HG03175 (cell line): ENCODE results near the gene CCDC136.

Experiments
- ATAC-seq: cut with Tn5 transposase; IDR thresholded peaks from one replicate; pipeline ENCODE4 v1.9.1; 2021; ENCODE audit warnings: mild to moderate bottlenecking, moderate library complexity; ENCODE audit not compliant: unreplicated experiment

CCDC136 gene

DNA sequence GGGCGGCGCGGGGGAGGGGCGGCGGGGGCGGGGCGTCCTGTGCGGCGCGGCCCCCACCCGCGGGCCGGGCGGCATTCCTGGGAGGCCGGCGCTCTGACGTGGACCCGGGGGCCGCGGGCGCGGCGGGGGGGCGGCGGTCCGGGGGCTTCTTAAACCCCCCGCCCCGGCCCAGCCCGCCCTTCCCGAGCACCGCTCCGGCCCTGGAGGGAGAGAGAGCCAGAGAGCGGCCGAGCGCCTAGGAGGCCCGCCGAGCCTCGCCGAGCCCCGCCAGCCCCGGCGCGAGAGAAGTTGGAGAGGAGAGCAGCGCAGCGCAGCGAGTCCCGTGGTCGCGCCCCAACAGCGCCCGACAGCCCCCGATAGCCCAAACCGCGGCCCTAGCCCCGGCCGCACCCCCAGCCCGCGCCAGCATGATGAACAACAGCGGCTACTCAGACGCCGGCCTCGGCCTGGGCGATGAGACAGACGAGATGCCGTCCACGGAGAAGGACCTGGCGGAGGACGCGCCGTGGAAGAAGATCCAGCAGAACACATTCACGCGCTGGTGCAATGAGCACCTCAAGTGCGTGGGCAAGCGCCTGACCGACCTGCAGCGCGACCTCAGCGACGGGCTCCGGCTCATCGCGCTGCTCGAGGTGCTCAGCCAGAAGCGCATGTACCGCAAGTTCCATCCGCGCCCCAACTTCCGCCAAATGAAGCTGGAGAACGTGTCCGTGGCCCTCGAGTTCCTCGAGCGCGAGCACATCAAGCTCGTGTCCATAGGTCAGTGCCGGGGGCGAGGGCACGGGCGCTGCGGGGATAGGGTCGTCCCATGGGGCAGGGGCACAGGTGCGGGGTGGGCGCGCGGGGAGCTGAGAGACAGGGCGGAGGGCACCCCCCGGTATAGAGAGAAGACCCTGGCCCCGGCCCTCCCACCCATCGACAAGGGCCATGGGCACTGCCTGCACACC is 38.7 kb downstream of the CCDC136 start, which contains the start of gene FLNC:
Gene FLNC (plus strand): TSS at position 176 of the 947 bp plus-strand sequence. CDS start 232 bp downstream, at position 408.
- no peak for ATAC-seq

DNA sequence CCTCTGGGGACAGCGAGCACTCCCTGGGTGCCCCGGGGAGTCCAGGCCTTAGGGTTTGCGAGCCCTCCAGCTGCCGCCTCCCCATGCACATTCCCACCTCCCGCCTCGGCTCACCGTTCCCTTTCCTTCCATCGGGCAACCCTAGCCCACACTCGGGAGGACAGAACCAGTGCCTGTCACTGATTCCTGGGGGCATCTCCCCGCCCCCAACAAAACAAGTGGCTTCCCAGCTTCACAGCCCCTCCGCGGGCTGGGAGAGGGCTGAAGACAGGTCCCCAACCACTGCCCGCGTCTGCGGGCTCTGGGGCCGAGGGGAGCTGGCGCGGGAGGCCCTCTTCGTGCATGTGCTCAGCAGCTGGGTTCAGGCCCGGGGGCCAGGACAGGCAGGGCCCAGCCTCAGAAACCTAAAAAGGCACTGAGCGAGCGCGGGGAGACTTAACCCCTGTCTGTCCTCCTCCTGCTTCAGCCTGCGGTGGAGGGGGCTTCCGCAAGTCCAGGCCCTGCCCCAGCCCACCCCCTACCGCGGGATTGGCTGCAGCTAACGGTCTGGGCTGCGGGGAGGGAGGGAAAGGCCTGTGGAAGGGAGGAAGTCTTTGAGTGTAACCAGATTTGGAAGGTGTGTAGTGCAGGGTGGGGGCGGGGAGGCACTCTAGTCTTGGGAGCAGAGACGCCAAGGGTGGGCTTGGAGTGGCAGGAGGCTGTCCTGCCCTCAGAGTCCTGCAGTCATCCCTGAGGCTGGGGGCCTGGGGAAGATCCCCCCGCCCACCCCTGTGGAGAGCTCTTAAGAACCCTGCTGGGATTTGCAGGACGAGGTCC is 39.6 kb downstream of the CCDC136 start:
- ATAC-seq = no peak

DNA sequence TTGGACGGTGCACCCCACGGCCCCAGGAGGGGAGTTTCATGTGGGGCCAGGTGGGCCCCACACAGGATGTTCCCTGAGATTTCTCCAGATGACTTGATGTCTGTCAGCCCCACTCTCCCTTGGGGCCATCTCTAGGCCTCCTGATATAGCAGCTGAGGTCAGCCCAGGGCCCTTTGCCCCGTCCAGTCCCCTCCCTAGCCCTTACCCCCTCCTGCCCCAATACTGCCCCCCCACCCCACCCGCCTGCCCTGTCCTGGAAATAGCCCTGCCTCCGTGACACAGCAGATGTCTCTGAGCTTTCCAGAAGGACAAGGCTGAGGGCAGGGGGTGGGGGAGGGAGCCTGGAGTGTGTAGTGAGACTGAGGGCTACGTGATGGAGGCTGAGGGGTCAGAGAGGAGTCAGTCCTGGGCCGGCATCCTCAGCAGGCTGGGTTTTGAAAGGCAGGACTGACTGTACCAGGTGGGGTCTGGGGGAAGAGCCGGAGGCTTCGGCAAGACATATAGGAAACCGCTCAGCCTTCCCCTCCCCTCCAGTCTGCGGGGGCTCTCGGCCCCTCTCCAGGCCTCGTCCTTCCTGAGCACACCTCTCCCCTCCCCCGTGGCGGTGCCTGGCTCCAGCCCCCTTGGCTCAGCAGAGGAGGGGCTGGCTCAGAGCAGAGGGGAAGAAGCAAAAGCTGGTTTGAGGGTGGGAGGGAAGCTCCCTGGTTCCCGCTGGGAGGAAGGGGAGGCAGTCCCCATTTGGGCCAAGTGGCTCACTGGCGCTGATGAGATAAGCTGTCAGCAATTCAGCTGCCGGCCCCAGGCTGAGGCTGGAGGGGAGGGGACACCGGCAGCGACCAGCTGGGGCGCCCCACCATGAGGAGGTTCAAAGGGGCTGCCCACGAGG is 40.5 kb downstream of the CCDC136 start:
- no peak for ATAC-seq

DNA sequence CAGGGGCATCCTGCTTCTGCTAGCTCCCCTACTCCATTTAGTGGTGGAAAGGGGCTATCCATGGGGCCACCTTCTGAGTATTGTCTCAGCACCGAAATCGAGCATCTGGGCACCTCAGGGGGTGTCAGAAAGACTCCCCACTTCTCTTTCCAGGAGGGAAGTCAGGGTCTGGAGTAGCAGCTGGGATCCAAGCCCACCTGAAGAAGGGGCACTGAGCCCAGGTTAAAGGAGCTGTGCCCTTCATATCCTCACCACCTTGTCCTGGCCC is 41.0 kb downstream of the CCDC136 start:
- no peak for ATAC-seq

DNA sequence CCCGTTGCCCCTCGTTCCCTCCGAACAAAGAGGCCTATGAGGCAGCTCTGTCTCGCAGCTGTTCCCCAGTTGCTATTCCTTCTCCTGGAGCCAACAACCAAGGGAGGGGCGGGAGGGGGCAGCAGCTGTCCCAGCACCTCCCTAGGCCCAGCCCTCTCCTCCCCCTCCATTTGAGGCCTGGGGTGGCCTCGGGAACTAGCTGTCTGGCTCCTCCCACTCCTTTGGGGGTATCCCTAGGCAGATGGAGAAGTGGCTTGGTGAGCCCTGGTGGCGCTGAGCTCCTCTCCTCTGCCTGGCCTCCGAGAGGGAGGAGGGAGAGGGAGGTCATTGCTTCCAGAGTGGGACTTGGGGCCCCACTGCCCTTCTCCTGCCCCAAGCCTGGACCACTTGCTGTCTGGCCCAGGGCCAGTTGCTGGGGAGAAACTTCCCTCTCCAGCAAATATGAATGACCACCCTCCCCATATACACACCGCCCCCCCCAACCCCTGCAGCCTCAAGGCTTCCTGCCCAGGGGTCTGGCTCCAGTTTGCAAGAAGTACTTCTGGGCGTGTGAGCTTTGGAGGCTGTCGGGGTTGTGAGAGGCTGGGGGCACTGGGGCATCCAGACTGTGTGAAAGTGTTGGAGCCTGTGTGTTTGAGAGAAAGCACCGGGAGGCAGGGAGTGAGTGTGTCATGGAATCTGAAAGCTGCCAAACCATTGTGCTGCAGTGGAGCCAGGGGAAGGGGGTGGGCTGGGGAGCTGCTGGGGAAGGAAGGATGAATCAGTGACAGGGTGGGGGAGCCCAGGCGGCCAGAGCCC is 41.6 kb downstream of the CCDC136 start:
- no peak for ATAC-seq

DNA sequence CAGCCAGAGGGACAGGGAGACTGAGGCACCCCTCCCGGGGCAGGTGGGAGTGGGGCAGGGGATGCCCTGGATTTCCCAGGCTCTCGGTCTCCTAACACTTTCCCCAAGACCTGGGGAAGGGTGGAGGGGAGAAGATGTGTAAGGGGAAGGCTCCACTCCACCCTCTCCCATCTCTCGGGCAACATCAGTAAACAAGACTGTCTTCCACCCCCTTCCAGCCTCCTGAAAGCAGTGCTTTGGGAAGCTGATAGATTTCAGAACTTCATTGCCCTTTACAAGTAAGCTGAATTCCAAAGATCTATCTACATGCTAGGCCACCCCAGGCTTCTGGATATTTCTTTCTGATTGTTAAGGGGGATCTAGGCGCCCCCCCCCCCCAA is 42.2 kb downstream of the CCDC136 start:
- ATAC-seq = no peak

DNA sequence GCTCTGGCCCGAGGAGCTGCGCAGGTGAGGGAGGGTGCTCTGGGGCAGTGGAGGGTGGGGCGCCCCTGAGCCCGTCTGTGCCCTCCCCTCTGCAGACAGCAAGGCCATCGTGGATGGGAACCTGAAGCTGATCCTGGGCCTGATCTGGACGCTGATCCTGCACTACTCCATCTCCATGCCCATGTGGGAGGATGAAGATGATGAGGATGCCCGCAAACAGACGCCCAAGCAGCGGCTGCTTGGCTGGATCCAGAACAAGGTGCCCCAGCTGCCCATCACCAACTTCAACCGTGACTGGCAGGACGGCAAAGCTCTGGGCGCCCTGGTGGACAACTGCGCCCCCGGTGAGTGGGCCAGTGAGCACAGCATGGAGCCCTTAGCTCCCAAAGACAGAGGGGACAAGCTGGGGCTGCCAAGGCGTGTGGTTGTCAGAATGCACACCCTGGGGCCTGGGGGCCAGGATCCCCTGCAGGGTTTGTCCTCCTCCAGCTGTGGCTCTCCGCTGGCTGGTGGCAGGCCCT is 43.5 kb downstream of the CCDC136 start:
- no peak for ATAC-seq

DNA sequence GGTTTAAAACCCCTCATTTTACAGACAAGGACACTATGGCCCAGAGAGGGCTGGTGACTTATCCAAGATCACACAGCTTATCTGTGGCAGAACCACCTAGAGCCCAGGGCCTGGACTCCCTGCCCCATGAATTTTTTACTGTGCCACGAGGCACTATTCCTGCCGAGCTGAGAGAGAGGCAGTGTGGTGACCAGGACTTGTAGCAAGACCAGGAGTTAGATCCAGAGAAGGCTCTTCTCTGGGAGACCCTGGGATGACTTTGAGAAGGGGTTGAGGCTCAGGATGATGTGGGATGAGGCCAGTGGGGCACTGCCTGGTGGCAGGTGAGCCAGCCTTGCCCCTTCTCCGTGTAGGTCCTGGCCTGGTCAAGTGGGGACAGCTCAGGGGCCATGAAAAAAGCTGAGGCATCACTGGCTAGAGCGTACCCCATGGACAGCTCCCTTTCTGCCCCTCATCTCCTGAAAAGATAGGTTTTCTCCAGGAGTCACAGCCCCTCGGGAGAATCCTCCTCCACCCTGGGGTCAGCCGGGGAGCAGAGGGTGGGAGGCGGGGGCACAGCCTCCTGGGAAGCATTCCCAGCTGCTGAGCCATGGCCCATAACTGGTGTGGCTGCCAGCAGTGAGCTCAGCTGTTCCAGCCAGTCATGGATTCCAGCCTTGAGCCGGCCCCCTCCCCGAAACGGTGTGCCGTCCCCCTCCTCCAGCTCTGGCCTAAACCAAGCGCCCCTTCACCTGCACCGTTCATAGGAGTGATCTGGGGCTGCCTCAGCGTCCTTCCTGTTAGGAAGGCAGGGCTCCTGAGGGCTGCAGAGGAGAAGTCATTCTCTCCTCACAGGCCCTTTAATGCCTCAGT is 44.2 kb downstream of the CCDC136 start:
- ATAC-seq = no peak

DNA sequence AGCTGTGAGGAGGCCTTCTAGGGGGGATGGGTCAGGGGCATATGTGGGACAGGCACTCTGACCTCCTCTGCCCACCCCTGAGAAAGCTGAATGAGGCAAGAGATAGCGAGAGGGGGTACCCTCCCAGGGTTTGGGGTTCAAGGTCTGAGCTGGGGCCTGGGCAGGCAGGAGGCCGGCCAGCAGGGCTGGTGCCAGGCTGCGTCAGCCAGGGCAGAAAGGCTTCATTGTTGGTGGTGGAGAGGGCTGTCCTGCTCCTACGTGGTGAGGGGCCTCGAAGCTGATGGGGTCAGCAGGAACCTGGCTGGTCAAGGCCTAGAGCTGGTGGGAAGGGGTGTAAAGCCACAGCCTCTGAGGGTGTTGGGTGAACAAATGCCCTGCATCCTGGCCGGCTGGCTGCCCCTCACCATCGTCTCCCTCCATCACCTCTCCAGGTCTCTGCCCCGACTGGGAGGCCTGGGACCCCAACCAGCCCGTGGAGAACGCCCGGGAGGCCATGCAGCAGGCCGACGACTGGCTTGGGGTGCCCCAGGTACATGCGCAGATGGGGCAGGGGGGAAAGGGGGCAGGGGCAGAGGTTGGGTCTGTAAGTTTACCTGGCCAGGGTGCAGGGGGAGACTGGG is 45.1 kb downstream of the CCDC136 start:
- ATAC-seq = no peak

DNA sequence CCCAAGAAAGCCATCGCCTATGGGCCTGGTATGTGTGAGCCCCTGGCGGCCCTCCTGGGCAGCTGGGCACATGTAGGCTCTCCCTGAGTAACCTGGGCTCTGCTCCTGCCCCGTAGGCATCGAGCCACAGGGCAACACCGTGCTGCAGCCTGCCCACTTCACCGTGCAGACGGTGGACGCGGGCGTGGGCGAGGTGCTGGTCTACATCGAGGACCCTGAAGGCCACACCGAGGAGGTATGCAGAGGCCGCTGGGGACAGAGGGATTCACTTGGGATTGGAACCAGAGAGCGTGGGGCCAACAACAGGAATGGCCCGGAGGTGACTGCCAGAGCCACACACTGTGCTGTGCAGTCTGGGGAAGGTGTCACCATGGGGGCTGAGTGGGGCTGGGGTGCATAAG is 45.8 kb downstream of the CCDC136 start:
- no peak for ATAC-seq

DNA sequence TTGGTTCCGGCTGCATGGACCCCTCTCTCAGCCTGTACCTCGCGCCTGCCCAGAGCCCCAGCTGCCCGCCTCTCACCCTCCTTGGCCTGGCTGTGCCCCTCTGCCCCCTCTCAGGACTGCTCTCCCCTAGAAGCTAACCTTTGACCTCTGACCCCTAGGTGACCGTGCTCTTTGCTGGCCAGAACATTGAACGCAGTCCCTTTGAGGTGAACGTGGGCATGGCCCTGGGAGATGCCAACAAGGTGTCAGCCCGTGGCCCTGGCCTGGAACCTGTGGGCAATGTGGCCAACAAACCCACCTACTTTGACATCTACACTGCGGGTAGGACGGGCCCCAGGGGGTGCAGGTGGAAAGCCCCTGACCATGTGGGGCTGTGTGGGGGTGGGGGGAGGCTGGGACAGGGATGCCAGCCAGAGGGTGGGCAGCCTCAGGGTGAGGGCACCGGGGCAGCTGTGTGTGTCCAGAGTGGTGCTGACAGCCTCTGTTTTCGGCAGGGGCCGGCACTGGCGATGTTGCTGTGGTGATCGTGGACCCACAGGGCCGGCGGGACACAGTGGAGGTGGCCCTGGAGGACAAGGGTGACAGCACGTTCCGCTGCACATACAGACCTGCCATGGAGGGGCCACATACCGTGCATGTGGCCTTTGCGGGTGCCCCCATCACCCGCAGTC is 46.5 kb downstream of the CCDC136 start:
- ATAC-seq = no peak

DNA sequence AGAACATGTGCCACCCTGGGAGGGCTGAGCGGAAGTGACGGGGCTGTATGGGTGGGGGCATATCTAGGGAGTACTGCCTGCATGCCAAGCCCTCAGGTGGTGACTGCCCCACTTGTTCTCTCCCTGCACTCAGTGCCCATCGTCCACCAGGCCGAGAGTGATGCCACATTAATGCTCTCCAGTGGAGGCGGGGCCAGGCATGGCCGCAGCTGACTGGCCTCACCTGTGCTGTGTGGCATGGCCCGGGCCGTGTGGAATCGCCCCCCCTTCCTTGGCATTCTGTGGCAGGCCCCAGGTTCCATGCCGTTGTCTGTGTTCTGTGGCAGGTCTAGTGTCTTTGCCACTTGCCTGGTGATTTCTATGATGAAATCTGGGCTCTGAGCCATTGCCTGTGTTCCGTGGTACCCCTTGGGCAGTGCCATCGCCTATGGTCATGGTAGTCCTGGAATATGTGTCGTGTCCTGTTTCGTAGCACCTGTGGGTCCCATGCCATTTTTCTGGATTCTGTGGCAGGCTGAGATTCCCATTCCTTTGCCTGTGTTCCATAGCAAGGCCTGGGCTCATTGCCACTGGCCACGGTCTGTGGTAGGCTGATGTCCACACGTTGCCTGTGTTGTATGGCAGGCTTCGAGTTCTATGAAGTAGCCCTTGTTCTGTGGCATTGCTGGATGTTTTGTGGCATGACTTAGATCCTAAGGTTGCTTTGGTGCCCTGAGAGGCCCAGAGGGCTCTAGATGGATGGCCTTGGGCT is 47.4 kb downstream of the CCDC136 start:
- no peak for ATAC-seq

DNA sequence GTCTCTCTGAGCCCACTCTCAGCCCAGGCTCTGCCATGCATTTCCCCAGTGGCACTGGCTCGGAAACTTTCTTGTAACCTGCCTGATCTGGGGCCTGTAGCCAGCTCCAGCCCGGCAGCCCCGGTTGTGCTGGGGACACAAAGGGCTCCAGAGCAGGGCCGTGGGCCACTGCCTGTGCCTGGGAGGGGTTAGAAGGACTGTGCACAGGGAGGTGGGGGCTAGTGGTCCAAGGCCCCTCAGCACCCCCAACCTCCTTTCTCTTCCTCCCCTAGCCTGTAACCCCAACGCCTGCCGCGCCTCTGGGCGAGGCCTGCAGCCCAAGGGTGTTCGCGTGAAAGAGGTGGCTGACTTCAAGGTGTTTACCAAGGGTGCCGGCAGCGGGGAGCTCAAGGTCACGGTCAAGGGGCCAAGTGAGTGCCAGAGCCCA is 48.0 kb downstream of the CCDC136 start:
- no peak for ATAC-seq

DNA sequence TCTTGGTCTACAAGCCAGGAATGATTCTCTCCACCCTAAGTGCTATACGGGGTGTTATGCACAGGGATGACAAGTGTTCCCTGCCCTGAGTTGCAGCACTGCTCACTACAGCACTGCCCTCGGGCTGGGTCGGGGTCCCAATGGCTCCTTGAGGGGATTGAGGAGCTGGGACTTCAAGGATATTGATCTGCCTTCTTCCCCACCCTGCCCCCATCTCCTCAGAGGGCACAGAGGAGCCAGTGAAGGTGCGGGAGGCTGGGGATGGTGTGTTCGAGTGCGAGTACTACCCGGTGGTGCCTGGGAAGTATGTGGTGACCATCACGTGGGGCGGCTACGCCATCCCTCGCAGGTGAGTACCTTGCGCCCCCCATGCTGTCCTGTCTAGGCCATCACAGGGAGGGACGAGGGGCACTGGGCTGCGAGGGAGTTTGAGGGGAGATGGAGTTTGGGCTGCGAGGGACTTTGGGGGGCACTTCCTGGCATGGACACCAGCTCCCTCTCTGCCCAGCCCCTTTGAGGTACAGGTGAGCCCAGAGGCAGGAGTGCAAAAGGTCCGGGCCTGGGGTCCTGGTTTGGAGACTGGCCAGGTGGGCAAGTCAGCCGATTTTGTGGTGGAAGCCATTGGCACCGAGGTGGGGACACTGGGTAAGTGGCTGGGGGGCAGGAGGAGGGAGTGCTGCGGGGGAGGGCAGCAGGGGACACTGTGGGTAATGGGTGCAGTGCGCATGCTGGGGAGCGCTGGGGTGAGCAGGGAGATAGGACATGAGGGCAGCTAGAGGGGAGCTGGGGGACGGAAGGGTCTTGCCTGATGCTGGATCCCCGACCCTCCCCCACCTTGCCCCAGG is 48.8 kb downstream of the CCDC136 start:
- ATAC-seq = no peak

DNA sequence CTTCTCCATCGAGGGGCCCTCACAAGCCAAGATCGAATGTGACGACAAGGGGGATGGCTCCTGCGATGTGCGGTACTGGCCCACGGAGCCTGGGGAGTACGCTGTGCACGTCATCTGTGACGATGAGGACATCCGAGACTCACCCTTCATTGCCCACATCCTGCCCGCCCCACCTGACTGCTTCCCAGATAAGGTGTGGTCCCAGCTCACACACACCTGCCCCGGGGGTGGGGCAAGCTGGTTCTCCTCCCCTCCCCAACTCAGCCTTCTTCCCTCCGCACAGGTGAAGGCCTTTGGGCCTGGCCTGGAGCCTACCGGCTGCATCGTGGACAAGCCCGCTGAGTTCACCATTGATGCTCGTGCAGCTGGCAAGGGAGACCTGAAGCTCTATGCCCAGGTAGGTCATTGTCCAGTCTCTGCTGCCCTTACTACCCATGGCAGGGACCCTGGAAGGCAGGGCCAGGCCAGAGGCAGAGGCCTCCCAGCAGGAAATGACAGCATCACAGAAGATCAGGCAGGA is 49.5 kb downstream of the CCDC136 start:
- no peak for ATAC-seq
